HL-60 (cell line): ENCODE data around the gene BRME1.

Experiments used
- DNase-seq, 2 experiments: peaks; one replicate each; pipeline ENCODE4 v3.0.0-alpha.2; 2010 to 2020; ENCODE audit warnings: low read depth in 1 of 2, low spot score in 1 of 2
- H3K27ac ChIP-seq: fragments of 250-450 bp; sonication (Bioruptor Pico); replicated peaks from 2 replicates; pipeline ENCODE4 v1.5.1; 2020; ENCODE audit warnings: mild to moderate bottlenecking, moderate library complexity
- H3K27me3 ChIP-seq: fragments of 250-450 bp; sonication (Bioruptor Pico); 2 replicates; pipeline ENCODE4 v1.5.1; 2021; ENCODE audit warnings: mild to moderate bottlenecking, moderate library complexity; ENCODE audit not compliant: insufficient read depth, poor library complexity, severe bottlenecking
- H3K4me3 ChIP-seq: replicated peaks from 2 replicates; pipeline ENCODE4 v1.5.1; 2011; ENCODE audit warnings: mild to moderate bottlenecking, control low read depth, low read length; ENCODE audit not compliant: insufficient read depth
- GABPA ChIP-seq: IDR thresholded peaks from 2 replicates; pipeline ENCODE4 v1.6.1; 2012; ENCODE audit warnings: low read depth
- POLR2AphosphoS5 ChIP-seq: IDR thresholded peaks from 2 replicates; pipeline ENCODE4 v1.6.1; 2012; ENCODE audit warnings: low read depth
- SPI1 ChIP-seq: IDR thresholded peaks from 2 replicates; pipeline ENCODE4 v1.6.1; 2012; ENCODE audit warnings: low read depth, mild to moderate bottlenecking, borderline replicate concordance
- TF ChIP-seq, protein P1 (sequence below): IDR thresholded peaks from one replicate; pipeline ENCODE4 v1.5.1; 2011; ENCODE audit warnings: low read length, control low read depth, inconsistent platforms; ENCODE audit not compliant: insufficient read depth
- TF ChIP-seq, protein P2 (sequence below): IDR thresholded peaks from 2 replicates; pipeline ENCODE4 v1.6.1; 2012; ENCODE audit warnings: low read depth; ENCODE audit not compliant: insufficient replicate concordance

The BRME1 gene

DNA sequence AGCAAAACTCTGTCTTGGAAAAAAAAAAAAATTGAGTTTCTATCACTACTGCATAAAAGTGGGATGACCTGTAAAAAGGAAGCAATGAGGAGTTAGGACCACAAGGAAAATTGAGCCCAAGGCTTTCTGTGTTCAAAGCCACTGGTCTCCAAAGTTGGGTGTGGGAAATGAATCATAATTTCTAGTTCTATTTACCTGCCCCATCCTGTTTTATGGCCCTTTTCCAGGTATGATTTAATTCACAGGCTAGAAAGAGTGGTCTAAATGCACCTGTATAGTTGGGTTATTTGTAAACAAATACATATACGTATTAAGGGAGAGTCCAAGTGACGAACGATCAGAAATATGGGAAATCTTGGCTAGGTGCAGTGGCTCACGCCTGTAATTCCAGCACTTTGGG is 40.5 kb upstream of the BRME1 start:
- TF ChIP-seq, protein P1, sequence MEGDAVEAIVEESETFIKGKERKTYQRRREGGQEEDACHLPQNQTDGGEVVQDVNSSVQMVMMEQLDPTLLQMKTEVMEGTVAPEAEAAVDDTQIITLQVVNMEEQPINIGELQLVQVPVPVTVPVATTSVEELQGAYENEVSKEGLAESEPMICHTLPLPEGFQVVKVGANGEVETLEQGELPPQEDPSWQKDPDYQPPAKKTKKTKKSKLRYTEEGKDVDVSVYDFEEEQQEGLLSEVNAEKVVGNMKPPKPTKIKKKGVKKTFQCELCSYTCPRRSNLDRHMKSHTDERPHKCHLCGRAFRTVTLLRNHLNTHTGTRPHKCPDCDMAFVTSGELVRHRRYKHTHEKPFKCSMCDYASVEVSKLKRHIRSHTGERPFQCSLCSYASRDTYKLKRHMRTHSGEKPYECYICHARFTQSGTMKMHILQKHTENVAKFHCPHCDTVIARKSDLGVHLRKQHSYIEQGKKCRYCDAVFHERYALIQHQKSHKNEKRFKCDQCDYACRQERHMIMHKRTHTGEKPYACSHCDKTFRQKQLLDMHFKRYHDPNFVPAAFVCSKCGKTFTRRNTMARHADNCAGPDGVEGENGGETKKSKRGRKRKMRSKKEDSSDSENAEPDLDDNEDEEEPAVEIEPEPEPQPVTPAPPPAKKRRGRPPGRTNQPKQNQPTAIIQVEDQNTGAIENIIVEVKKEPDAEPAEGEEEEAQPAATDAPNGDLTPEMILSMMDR = no peak
- TF ChIP-seq POLR2AphosphoS5 (no peak), SPI1 (no peak), GABPA (no peak)
- TF ChIP-seq, protein P2, sequence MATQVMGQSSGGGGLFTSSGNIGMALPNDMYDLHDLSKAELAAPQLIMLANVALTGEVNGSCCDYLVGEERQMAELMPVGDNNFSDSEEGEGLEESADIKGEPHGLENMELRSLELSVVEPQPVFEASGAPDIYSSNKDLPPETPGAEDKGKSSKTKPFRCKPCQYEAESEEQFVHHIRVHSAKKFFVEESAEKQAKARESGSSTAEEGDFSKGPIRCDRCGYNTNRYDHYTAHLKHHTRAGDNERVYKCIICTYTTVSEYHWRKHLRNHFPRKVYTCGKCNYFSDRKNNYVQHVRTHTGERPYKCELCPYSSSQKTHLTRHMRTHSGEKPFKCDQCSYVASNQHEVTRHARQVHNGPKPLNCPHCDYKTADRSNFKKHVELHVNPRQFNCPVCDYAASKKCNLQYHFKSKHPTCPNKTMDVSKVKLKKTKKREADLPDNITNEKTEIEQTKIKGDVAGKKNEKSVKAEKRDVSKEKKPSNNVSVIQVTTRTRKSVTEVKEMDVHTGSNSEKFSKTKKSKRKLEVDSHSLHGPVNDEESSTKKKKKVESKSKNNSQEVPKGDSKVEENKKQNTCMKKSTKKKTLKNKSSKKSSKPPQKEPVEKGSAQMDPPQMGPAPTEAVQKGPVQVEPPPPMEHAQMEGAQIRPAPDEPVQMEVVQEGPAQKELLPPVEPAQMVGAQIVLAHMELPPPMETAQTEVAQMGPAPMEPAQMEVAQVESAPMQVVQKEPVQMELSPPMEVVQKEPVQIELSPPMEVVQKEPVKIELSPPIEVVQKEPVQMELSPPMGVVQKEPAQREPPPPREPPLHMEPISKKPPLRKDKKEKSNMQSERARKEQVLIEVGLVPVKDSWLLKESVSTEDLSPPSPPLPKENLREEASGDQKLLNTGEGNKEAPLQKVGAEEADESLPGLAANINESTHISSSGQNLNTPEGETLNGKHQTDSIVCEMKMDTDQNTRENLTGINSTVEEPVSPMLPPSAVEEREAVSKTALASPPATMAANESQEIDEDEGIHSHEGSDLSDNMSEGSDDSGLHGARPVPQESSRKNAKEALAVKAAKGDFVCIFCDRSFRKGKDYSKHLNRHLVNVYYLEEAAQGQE = no peak
- H3K27ac ChIP-seq = no peak overlapping the region
- DNase-seq = no peak

DNA sequence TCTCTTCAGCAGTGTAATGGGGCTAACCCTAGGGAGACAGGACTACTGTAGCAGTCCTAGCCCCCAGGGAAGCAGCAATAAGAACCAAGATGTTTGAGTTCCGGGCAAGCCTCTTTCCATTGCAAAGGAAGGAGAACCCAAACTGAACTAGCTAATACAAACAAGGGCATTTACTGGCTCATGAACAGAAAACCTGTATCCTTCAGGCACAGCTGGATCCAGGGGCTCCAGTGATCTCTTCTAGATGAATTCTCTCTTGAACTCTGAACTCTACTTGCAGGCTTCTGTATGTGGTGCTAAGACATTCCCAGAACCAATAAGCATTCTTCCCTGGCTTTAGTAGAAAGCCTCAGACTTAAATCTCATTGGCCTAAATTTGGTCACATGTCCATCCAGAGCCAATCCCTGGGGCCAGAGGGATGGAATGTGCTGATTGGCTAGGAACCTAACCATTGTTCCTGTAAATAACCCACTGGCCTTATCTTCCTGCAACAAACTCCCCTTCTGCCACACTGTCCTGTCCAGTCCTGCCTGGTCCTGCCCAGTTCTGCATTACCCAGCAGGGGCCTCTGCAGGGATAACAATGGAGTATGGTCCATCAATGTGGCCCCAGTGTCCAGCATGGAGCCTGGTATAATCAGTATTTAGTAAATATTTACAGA is 36.2 kb upstream of the BRME1 start:
- Histone ChIP-seq H3K4me3 (no peak overlapping the region), H3K27me3 (no peaks in the 10 kb centered on the region), H3K27ac (no peak overlapping the region)
- DNase-seq = no peak
- TF ChIP-seq GABPA (no peak), SPI1 (no peak), POLR2AphosphoS5 (no peak)
- TF ChIP-seq, protein P1 = no peak
- TF ChIP-seq, protein P2 = no peak

More for the DNA sequence above, 40.5 kb upstream of the BRME1 start:
- H3K4me3 ChIP-seq = no peak overlapping the region
- no peaks in the 10 kb centered on the region for H3K27me3 ChIP-seq

DNA sequence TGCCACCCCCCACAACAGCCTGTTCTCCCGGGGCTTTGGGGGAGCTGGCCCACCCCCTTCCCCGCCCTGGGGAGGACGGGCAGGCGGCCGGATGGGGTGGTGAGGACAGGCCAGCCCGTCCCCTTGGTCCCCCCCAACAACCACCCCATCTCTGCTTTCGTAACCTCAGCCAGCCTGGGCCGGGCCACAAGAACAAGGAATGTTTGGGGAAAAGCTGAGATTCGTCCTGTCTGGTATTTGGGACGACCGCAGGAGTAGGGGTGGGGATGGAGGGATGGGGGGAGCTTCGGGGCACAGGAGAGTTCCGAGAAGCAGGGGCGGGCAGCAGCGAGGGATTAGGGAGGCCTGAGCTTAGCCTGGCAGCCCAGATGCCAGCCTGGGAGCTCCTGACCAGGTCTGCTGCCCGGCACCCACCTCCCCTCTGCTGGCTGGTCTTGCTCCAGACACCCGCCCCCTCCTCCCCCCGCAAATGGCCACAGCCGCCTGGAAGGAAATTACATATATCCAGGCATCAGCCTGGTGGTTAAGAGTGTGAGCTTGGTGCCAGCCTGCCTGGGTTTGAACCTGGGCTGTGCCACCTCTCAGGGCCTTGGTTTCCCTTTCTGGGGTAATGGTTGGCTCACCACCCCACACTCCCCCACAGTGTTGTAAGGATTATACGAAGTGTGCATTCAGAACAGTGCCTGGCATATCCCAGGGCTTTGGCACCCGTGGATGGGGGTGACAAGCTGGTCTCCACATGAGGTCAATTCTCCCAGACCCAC is 32.6 kb upstream of the BRME1 start, which contains the start of gene PODNL1:
Gene PODNL1, minus strand, starts transcription at position 117 of the 764 bp plus-strand sequence. CDS start 236 bp downstream, outside the sequence.
- Histone ChIP-seq H3K27me3 (no peaks in the 10 kb centered on the region), H3K27ac (no peak within 1 kb of the TSS), H3K4me3 (no peak within 1 kb of the TSS)
- no peak for DNase-seq
- TF ChIP-seq GABPA (no peak), POLR2AphosphoS5 (no peak), SPI1 (no peak)
- TF ChIP-seq, protein P2 = no peak
- TF ChIP-seq, protein P1 = no peak
